RKO (cell line): ENCODE measurements around the gene TBX3.
"Not testable (repeated sequence)": the region's sequence is repeated elsewhere in the genome, so short reads cannot be mapped to it uniquely, and the experiment has no call there.

Experiments used
- DNase-seq: peaks from one replicate; pipeline ENCODE4 v3.0.0-alpha.2; 2016; ENCODE audit warnings: low spot score

Gene TBX3

DNA sequence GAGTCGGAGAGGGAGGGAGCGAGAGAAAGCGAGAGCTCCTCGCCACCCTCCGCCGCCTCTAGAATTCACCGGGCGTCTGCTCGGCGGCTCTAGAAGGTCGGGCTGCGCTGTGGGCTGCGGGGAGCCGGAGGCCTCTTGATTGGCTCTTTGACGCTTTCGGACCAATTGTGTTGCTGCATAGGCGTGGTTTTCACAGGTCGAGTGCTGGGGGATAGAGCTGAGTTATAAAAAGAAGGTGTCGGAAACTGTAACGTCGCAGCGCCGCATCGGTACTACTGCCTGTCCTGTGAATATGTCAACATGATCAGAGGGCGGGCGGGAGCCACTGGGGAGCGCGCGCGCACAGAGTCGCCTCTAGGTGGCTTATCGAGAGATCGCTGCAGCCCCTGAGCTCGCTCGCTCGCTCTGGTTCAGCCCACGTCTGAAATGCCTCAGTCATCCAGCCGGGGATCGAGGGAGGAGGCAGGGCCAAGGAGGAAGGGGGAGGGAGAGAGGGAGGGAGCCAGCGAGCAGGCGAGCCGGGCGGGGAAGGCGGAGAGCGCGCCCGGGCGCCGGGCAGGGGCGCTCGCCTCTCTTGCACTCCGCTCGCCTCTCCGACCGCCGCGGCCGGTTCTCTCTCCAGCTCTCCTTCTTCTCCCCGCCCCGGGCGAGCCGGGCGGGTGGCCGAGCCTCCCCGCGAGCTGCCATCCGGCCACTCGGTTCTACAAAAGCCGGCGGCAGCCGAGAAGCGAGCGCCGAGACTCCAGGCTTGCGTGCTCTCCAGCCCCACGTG is at the start of gene TBX3:
TSS of gene TBX3 (minus strand) at position 78 of the 772 bp plus-strand sequence. CDS start 975 bp downstream, outside the sequence.
- DNase-seq: peak; percentile 99

DNA sequence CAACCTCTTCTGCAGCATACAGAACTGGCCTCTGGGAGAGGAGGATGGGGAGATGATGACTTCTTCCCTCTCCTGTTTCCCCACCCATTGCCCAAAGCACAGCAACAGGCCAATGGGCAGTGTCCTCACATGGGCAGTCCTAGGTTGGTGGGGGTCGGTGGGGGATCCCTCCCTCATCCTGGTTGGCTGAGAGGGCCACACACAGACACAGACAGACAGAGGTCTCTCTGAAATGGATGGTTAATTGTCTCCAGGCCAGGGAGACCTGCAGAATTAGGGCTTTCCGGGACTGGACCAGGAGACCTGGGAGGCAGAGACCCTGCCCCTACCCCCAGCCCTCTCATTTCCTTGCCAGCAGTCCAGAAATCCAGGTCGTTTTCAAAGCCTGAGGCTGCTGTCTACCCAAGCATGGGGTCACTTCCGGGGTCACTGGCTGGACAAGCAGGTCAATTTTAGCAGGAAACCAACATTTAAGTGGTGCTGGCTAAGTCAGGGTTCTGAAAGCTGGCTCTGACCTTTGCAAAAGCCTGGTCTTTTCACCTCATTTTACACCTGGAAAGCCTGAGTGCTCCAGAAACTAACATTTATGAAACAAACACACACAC is 48.6 kb upstream of the TBX3 start:
- DNase-seq: no peak

DNA sequence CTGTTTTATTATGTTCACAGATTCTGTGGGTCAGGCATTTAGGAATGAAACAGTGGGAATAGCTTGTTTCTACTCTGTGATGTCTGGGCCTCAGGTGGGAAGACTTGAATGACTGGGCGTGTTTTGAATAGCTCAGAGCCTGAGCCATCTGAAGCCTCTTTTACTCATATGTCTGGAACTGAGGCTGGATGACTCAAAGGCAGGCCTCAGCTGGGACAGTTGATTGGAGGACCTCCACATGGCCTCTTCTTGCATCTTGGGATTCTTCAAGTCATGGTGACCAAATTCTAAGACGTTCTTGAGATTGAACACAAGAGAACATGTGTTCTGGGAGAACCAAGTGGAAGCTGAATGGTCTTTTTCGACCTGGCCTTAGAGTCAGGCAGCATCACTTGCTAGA is 45.8 kb upstream of the TBX3 start:
- peak; percentile 50 for DNase-seq

DNA sequence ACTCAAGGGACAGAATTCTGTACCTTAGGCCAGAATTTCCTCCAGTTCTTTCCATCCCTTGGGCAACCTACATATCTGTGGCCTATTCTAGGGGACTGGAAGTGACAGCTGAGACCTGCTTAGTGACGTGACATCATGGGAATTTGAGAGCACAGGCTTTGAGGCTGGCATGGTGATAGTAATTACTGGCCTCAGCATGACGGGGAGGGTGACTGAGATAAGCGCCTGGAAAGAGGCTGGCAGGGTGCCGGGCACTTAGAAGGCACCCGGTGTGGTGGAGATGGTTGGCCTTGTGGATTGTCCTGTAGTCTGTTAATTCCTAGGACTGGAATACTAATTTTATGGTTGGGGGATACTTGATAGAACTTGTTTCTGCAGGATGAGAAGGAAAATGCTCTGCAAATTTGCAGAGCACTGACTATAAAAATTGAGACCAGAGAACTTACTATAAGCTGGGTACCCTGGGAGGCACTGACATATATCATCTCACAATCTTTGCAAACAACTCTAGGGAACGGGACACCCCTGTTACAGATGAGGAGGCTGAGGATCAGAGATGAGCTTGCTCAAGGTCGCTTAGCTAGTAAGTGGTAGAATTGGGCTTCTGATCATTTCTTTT is 42.2 kb upstream of the TBX3 start:
- DNase-seq: no peak

DNA sequence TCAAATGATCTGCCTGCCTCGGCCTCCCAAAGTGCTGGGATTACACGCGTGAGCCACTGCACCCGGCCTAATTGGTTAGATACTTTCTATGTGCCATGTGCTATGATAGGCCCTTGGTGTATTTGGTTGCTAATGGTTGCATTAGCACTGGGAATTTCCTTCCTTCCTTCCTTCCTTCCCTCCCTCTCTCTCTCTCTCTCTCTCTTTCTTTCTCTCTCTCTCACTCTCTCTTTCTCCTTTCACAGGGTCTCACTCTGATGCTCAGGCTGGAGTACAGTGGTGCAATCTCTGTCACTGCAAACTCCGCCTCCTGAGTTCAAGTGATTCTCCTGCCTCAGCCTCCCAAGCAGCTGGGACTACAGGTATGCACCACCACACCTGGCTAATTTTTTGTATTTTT is 38.2 kb upstream of the TBX3 start:
- DNase-seq: not testable (repeated sequence)

DNA sequence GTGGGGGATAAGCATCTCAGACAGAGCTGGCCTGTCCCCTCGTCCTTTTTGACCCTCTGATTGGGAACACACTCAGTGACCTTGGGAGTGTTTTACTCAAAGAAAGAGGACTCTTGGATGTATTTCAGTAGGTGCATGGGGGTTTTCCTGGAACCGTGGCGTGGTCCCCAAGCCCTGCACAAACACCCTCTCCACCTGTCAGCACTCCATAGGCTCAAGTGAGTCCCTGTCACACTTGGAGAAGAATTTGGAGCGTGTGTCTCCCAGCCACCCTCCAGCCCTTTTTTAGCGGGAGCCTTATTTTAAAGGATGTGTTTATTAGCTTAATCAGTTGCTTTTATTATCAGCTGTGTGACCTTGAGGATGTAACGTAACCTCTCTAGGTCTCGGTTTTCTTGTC is 37.3 kb upstream of the TBX3 start:
- DNase-seq: no peak

DNA sequence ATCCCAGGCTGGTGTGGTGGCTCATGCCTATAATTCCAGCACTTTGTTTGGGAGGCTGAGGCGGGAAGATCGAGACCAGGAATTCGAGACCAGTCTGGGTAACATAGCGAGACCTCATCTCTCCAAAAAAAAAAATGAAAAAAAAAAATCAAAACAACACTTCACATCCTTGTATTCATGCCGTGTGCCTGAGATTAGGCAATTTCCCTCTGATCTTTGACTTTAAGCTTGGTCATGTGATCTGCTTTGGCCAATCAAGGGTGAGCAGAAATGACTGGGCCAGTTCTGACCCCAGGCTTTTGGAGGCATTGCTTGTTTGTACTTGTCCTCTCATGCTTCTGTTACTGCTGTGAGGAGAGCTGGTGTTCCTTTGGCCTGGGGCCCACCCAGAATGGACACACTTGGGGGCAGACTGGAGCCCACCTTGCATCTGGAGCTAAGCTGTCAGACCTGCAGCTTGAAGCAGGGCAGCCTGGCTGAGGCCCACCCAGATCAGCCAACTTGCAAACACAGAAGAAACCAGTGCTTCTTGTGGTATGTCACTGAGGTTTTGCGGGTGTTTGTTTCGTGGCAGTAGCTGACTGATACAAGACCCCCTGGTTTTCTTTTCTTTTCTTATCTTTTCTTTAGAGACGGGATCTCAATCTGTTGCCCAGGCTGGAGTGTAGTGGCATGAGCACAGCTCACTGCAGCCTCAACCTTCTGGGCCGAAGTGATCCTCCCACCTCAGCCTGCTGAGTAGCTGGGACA is 29.7 kb upstream of the TBX3 start:
- DNase-seq: no peak

DNA sequence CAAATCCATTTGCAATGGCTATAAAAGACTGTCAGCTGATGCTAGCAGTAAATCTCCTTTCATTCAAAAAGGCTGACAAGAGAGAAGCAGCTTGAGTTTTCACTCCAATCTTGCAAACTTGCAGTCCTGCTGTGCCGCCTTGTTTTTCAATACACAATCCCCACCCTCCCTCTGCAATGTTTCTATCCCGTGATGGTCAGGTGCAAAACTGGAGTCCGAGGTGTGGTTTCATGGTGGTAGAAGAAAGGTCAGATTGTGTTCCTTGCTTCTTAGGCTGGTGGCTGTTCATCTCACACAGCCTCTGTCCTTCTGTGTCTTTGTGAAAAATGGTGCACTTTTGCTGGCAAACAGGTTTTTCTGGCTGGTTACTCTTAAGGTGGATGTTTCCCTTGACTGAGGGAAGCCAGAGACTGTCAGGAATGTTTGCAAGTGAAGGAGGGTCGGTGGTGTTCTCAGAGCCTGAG is 27.7 kb upstream of the TBX3 start:
- no peak for DNase-seq

DNA sequence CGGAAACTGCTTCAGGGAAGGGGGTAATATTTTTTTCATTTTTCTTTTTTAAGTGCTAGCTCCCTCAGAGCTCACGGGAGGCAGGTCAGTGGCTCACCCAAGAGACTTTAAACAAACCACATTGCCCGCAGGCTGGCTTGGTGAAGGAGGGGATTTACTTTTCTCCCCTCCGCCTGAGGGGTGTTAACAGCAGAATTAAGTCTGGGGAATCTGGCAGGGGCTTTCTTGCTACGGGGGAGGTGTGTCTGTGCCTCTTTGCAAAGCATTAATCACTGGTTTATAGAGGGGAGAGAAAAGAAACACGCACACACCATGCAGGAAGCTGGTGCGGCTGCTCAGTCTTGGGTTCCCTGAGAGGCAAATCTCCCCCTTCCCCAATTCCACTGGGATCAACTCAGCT is 26.2 kb upstream of the TBX3 start:
- DNase-seq: no peak

DNA sequence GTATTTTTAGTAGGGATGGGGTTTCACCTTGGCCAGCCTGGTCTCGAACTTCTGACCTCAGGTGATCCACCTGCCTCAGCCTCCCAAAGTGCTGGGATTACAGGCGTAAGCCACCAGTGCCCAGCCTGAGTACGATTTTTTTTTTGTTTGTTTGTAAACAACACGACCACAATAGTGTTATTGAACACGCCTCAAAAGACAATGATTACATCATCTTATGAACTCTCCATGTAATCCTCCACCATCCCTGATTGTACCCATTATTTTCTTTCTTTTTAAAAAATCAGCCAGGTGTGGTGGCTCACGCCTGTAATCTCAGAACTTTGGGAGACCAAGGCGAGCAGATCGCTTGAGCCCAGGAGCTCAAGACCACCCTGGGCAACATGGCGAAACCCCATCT is 25.1 kb upstream of the TBX3 start:
- no peak for DNase-seq

DNA sequence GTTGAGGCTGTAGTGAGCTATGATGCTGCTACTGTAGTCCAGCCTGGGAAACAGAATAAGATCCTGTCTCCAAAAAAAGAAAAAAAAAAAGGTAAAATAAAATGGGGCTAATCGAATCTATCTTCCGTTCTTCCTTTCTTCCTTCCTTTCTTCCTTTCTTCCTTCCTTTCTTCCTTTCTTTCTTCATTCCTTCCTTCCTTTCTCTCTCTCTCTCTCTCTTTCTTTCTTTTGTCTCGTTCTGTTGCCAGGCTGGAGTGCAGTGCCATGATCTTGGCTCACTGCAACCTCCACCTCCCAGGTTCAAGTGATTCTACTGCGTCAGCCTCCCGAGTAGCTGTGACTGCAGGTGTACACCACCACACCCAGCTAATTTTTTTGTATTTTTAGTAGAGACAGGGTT is 24.6 kb upstream of the TBX3 start:
- not testable (repeated sequence) for DNase-seq

DNA sequence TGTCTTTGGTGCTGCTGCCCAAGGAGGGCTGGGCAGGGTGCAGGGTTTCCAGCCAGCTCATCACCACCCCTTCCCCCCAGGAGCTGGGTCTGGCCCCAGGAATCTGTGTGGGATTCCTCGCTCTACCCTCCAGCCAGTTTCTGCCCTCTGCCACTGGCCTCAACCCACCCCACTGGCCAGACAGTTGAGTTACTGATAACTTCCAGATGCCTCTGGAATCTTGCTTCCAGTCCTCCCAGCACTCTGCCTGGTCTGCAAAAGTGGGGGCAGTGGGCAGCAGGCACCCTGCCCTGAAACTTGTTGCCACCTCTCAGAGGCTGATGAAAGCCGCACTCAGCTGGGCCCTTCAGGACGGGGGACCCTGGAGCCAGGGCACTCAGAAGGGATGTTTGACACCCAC is 20.1 kb upstream of the TBX3 start:
- no peak for DNase-seq

DNA sequence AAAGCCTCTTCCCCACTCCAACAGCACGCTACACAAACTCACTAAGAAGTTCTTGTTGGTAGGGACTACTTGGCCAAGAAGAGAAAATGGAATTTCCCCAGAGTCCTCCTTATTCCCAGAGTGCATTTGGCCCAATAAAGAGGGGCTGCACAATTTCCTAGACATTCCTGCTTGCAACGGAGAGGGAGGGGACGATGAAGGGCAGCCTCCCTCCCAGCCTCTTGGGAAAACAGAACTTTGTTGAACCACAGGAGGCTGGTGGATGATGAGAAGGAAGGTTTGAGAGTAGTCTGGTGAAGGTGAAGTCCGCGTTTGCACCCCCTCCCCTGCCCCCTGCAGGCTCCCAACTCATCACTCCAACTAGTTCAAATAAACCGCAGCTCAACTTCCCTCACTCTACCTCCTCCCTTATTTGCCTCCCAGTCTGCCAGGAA is 19.1 kb upstream of the TBX3 start:
- no peak for DNase-seq

DNA sequence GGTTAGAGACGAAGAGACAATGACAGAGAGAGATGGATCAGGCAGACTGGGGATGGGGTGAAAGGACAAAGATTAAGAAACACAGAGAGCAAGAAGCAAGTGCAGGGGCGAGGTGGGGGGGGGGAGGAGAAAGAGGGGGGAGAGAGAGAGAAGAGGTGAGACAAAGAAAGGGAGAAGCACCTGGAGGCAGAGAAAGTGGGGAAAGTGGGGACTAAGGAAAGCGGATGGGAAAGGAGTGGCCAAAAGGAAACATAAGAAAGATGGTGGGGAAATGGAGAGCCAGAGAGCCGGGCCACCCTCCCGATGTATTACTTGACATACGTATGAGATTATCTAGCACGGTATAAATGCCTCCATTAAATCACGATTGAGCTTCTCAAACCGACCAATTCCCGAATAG is 18.5 kb upstream of the TBX3 start:
- no peak for DNase-seq

DNA sequence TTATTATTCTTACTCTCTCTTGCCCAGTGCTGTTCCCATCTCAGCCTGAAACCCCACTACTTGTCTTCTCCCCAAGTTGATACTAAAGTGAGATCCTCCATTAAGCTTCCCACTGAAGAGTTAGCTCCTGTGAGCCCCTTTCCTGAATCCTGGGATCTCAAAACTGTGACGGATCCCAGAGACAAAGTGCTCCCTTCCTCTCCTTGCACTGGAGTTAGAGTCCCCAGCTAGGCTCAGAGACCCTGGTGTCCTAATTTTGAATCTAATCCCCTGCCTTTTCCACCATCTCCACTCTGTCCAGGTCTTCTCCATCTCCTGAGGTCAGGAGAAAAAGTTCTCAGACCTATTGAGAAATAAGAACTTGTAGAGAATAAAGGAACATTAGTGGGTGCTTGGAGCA is 17.6 kb upstream of the TBX3 start:
- DNase-seq: no peak

DNA sequence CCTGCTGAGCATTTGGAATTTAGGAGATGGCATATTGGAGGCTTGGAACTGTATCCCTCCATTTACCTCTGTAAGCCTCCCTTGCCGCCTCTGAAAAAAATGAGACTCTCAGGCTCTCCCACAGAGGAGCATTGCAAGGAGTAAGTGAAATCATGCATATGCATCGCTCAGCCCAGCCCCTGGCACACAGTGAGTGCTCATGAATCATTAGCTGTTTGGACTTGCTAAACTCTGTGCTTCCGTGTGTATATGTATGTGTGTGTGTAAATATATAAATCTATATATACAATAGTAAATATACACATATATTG is 17.1 kb upstream of the TBX3 start:
- DNase-seq: no peak

DNA sequence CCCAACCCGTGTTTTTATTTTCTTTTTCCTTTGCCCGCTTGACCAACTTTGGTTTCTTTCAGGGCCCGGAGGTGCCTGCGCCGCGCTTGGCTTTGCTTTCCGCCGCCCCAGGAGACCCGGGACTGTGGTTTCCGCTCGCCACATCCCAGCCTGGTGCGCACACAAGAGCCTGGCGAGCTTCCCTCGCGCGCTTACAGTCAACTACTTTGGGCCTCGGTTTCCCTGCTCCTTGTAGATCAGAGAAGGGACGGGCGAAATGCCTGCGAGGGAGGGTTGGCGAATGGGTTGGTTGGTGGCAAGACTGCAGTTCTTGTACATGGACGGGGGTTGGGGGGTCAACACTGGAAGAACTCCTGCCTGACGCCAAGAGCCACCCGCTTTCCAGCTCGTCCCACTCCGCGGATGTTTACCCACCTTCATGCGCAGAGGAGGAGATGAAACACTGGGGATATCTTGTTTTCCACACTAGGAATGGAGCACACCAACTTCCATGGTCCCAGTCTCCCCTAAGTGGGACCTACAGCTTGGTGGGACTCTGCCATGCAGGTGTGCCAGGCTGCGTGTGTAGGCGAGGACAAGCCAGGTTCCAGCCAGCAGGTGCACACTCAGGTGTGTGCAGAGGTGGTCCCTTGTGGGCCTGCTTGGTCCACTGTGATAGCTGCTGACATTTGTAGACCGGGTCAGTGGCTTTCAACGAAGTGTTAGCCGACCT is 16.6 kb upstream of the TBX3 start:
- DNase-seq: no peak

DNA sequence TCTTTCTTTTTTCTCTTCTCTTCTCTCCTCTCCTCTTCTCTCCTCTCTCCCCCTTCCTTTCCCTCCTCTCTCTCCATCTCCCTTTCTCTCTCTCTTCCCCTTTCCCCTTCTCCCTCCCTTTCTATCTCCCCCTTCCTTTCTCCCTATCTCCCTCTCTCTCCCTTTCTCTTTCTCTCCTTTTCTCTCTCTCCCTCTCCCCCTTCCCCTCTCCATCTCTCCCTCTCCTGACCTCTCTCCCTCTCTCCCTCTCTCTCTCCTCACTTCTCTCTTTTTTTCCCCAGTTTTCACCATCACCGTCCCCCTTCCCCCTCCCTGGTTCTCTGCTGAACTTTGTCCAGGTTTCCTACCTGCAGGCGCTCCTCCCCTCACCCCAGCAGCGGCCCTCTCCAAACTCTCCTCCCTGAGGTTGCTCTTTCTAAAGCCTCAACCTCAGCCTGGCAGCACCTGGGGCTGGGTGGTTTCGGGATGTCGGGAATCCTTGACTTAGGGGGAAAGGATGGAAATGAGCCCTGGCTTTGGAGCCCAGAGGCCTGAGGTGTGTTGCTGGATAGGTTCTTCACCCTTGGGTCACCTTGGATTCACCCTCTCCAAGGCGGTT is 14.7 kb upstream of the TBX3 start:
- DNase-seq: no peak

DNA sequence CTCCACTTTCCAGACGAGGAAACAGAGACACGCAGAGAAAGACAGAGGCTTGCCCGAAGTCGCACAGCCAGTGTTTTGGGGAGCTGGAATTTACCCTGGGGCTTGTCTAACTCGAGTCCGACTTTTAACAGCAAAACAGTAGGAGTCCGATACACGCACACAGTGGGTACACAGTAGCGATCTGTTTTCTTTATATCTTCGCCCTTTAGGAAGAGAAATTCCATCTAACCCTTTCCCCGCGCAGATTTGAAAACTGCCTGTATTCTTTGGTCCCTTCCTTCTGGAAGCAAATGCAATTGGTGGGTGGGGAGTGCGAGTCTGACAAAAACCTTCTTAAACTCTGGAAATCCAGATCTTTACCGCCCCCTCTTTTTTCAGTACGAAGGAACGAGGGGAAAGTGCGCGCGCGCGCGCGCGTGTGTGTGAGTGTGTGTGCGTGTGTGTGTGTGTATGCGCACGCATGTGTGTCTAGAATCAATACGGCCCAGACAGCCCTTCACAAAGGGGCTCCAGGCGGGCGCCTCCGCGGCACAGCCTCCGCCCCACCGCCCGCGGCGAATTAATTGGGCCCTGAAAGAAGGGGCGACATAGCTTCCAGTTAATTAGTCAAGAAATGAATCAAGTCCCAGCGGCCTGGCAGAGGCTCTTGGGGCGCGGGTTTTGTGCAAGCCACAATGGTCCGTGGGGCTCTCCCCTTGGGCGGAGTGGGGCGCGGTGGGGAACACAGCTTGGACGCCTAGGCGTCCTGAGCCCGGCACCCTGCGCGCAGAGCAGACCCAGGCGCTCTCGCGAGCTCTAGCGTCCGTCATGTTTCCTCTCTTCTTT is 14.0 kb upstream of the TBX3 start:
- no peak for DNase-seq

DNA sequence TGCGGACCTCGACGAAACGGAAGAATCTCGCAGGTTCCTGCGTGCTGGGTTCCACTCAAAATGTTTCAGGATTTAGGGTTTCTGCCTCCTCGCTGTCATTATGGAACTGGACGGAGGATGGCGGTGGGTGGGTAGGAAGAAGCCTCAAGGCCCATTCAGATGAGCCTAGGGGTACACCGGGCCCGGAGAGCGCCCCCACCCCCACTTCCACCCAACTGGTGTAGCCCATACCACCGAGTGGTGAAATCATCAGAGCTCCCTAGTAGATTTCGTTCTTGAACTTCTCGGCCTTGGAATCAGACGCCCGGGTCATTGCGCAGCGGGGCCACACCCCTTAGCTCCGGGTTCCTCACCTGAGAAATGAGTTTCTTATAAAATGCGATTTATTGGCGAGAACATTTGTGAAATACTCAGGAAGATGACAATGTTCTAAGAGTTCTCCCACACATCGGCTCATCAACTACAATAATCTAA is 13.3 kb upstream of the TBX3 start:
- no peak for DNase-seq
